GM12874 (cell line): ENCODE data around the gene QDPR.

Experiments used
- CTCF ChIP-seq: IDR thresholded peaks from 2 replicates; pipeline ENCODE4 v1.5.1; 2011; ENCODE audit warnings: low read depth, mild to moderate bottlenecking, control low read depth, low read length, moderate library complexity; ENCODE audit not compliant: insufficient read depth

QDPR gene

DNA sequence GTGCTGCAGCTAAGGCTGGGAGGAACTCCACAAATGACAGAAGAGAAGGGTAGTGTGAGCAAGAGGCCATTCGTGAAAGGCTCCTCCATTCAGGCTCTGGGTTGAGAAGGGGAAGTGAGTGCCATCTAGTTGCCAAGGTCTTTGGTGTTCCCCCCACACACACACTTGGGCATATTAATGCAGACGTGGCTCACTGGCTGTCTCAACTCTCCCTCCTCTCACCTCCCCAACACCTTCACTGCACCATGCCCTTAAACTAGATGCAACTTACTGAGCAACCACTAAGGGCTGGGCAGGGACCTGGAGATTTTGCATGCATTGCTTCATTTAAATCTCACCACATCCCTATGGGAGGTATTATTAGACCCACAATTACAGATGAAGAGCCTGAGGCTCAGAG is 11.8 kb upstream of the QDPR start:
- TF ChIP-seq CTCF, result no peak

DNA sequence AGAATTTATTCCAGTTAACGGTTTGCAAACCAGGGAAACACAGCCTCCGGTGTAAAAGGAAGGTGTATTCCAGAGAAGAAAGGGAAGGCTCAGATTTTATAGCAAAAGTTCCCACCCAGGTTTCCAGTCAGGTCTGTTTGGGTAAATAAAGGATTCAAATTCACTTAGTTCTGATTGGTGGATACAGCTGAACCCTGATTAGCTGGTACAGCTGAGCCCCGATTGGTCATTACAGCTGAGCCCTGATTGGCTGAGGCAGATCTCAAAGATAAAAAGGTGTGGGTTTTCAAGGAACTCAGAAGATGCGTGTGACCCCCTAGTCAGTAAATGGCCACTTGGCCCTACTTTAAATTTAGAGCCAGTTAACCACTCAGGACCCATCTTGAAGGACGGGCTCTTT is 9.7 kb upstream of the QDPR start:
- no peak for TF ChIP-seq CTCF

- no peak for TF ChIP-seq CTCF
Observed at GRCh38 chr4:17517664-17518063, 5.8 kb upstream of the QDPR start.

DNA sequence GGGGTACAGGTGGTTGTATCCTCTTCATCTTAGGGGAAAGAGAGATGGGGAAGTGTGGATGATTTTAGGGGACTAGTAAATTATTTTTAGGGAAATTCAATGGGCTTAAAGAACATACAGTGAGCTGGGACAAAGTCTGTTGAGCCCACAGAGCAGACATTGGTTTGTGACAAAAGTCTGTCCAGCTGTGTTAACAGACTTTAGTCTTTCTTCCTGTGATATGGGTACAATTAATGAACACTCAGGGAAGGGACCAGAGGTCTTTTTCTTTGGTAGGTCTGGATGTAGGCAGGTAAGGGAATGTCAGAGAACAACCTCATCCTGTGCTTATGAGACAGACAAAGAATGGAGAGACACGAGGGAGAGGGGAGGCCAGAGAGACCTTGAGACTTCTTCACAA is 5.1 kb upstream of the QDPR start:
- no peak for TF ChIP-seq CTCF

DNA sequence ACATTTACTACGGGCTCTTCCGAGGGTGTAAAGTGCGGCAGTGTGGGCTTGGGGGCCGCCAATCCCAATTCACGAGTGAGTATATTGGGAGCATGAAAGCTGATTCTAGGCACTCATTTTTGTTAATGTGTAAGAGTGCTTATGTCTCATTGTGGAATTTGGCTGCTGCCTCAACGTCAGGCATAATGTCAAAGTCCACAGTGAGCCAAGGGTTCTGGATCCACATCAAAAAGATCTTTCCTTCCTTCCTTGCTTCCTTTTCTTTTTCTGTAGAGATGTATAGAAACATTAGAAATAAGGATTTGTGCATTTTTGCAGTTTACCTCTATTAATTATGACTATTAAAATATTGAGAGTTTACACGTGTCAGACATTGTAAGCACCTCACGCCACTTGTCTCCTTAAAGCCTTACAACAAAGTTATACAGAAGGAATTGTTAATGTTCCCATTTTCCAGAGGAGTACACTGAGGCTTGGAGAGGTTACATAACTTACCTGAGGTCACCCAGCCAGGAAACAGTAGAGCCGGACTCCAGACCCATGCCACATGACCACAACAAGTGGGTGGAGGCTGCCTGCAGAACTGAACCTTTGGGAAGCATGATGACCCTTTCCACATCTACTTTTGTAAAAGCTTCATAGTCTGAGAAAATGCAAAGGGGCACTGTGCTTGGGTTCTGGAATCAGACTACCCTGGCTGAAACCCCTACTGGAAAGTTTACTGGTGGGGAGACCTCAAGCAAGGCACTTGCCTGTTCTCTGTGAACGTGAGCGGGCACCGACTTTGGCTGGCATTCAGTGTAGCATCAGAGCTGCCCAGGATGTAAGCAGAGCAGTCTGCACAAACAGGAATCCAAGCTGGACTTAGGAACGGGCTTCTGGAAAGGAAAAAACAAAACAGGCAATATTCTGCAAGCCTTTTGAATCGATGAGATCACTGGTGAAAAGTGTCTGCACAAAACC is 3.8 kb upstream of the QDPR start:
- TF ChIP-seq CTCF, result no peak

- TF ChIP-seq CTCF, result no peak
Observed at GRCh38 chr4:17514865-17515264, 3.0 kb upstream of the QDPR start, which contains the start of gene CLRN2. CLRN2 (plus strand) TSS chr4:17515165; CDS start chr4:17515267, 102 bp downstream.

GRCh38 chr4:17512973-17513665 is 1.2 kb upstream of the QDPR start:
- no peak for TF ChIP-seq CTCF
